T1000 (cell line): Measurements from ENCODE around the gene ITCH.
"Not testable (repeated sequence)": the region's sequence is repeated elsewhere in the genome, so short reads cannot be mapped to it uniquely, and the experiment has no call there.

Source experiments
- DNase-seq: peaks from one replicate; lab custom pipeline; 2025; ENCODE audit warnings: mixed read lengths; lab: John Stamatoyannopoulos, UW

The ITCH gene

DNA sequence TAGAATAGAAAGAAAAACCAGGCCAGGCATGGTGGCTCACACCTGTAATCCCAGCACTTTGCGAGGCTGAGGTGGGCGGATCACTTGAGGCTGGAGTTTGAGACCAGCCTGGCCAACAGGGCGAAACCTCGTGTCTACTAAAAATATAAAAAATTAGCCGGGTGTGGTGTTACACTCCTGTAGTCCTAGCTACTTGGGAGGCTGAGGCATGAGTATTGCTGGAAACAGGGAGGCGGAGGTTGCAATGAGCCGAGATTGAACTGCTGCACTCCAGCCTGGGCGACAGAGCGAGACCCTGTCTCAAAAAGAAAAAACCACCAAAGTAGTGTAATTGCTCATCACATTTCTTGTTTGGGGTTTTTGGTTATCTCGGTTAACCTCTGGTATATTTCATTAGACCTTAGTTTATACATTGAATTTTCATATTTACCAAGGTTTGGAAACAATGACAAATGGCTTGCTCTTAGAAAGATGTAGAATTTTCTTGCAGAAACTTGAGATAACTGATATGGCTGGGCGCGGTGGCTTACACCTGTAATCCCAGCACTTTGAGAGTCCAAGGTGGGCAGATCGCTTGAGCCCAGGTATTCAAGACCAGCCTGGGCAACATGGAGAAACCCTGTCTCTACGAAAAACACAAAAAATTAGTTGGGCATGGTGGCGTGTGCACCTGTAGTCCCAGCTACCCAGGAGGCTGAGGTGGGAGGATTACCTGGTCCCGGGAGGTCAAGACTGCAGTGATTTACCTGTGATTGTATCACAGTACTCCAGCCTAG, 14.2 kb downstream of the ITCH start:
- no peak for DNase-seq

DNA sequence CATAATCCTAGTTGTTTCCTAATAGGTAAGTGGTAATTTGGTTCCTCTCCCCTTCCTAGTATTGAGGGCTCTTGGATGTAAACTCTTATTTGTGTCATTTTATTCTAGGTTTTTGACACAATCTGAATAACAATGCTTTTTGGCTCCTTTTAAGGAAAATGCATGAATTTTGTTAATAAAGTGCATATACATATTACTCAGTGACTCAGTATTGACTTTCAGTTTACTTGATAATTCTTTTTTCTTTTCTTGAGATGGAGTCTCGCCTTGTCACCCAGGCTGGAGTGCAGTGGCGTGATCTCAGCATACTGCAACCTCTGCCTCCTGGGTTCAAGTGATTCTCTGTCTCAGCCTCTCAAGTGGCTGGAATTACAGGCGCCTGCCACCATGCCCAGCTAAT, 19.1 kb downstream of the ITCH start:
- DNase-seq = no peak

DNA sequence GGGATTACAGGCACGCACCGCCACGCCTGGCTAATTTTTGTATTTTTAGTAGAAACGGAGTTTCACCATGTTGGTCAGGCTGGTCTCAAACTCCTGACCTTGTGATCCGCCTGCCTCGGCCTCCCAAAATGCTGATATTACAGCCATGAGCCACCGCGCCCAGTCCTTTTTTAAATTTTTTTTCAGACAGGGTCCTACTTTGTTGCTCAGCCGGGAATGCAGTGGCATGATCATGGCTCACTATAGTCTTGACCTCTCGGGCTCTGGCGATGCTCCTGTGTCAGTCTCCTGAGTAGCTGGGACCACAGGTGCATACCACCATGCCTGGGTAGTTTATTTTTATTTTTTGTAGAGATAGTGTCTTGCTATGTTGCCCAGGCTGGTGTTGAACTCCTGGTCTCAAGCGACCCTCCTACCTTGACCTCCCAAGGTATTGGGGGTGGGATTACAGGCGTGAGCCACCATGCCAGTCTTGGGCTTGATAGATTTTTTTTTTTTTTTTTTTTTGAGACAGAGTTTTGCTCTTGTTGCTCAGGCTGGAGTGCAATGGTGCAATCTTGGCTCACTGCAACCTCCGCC, 19.9 kb downstream of the ITCH start:
- DNase-seq = not testable (repeated sequence)

DNA sequence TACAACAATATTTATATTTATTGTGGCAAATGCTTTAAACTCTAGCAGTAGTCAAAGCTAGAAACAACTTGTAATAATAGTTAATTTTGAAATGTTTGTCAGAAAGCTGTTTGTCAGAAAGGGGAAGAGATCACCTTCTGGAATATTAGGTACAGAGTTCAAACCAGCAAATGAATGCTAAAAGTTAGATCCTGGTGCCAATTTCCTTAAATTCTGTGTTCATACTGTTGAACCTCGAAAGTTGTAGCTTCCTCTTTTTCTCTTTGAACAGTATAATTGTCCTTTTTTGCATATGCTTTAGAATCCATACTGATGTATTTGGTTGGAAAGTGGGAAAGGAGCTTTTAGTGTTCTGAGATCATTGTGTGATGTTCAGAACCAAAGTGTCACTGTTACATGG, 22.4 kb downstream of the ITCH start:
- DNase-seq = no peak

DNA sequence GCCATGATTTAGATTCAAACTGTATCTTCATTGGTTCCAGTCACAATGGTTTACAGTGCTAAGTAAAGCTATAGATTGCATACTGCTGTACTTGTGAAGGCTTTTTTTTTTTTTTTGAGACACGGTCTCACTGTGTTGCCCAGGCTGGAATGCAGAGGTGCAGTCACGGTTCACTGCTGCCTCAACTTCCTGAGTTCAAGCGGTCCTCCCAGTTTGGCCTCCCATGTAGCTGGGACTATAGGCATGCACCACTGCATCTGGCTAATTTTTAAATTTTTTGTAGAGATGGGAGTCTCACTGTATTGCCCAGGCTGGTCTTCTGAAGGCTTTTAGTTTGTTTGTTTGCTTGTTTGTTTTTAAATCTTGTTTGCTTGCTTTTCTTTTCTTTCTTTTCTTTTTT, 24.9 kb downstream of the ITCH start:
- no peak for DNase-seq

DNA sequence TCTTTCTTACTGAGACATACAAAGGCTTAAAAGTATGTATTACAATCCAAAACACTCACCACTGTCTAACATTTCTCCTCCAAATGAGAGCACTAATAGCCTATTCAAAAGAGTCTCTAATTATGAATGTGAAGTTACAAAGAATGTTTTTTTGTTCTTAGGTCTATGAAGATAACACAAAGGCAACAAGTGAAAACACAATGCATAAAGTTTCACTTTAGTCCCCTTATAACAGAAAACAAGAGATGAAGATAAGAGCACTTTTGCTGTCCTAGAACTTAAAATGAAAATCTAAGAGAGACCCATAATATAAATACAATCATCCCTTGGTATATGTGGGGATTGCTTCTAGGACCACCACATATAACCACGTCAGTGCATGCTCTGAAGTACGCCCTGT, 25.6 kb downstream of the ITCH start:
- DNase-seq = no peak

DNA sequence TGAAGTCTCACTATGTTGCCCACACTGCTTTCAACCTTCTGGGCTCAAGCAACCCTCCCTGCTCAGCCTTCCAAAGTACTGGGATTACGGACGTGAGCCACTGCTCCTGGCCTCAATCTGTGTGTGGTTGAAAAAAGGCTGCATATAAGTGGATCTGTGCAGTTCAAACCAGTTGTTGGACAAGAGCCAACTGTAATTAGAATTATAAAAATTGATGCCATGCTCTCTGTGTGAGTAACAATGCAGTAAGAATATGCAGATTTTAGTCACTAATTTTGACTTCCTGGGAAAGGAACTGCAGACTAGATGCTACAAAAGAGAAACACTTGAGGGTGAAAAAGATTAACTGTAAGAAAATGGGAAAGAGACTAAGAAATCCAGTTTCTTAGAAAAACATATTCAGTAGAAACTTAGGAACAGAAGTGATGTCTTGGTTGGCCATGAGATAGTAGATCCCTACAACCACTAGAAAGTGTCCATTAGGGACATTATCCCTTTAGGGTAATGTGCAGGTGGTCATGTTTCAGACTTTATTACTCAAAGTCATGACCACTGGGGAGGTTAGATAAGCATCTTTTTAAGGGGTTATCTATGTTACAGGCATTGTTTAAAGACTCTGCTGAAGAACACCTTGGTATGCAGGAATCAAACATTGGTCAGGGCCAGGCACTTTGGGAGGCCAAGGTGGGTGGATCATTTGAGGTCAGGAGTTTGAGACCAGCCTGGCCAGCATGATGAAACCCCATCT, 26.3 kb downstream of the ITCH start:
- DNase-seq = no peak

DNA sequence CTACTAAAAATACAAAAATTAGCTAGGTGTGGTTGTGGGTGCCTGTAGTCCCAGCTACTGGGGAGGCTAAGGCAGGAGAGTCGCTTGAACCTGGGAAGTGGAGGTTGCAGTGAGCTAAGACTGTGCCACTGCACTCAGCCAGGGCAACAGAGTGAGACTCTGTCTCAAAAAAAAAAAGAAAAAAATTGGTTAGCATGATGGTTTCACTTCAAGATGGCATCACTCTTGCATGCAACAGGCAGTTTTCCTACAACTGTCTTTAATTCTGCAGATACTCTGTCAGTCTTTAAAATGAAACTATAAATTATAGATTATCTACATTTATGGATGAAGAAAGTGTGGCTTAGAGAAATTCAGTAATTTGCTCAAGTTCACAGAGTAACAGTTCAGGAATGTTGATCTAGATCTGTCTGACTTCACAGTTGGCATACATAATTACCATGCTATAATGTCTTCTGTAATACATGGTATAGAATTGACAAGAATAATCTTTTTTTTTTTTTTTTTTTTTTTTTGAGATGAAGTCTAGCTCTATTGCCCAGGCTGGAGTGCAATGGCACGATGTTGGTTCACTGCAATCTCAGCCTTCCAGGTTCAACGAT, 27.0 kb downstream of the ITCH start:
- DNase-seq = no peak

DNA sequence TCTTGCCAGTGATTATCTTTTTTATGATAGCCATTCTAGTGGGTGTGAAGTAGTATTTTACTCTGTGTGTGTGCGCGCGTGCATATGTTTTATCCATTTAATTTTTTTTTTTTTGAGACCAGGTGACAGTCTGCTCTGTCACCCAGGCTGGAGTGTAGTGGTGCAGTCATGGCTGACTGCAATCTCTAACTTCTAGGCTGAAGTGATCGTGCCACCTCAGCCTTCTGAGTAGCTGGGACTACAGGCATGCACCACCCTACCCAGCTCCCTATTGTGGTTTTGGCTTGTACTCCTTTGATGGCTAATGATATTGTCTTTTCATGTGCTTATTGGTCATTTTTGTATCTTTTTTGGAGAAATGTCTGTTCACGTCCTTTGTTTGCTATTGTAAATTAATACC, 33.3 kb downstream of the ITCH start:
- DNase-seq = no peak

DNA sequence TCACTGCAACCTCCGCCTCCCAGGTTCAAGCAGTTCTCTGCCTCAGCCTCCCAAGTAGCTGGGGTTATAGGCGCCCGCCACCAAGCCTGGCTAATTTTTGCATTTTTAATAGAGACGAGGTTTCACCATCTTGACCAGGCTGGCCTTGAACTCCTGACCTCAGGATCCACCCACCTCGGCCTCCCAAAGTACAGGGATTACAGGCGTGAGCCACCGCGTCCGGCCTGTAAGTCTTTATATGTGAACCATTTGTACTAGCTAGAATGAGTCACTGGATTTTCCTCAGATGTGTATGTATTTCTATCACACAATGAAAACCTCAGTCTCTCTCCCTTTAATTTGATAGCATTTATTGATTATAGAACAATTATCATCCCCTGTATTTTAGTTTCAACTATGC, 34.0 kb downstream of the ITCH start:
- no peak for DNase-seq

DNA sequence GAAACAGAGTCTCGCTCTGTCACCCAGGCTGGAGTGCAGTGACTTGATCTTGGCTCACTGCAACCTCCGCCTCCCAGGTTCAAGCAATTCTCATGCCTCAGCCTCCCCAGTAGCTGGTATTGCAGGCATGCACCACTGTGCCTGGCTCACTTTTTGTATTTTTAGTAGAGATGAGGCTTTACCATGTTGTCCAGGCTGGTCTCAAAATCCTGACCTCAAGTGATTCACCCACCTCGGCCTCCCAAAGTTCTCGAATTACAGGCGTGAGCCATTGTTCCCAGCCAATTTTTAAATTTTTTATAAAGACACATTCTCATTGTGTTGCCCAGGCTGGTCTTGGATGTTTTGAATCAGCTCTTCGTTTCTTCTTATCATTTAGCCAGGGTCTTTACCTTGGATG, 37.7 kb downstream of the ITCH start:
- DNase-seq = peak; percentile 2

DNA sequence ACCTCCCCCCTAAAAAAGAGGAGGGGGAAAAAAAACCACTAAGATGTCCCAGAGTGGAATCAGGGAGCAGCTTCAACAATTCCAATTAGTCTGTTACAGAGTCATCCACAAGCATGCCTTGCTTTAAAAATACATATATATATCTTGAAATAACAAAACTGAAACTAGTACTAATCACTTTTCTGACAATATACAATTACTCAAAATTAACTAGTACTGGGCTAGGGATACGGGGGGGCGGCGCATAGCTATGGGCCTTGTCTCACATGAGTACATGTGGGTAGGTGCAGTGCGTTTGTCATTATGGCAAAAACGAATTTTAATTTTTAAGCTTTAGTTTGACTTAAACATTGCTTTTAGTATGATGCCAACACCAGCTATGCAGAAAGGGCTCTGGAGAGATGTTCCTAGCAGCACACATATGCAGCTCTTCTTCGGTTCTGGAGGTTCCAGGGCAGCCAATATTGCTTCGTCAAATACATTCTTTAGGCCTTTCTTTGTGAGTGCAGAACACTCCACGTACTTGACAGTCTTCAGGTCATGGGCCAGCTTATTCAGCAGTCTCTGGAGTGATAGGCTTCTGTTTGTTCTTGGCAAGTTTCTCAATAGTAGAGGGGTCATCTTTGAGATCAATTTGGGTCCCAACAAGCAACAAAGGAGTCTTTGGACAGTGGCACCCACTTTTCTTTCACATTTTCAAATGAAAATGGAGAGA, 38.8 kb downstream of the ITCH start:
- DNase-seq = no peak

DNA sequence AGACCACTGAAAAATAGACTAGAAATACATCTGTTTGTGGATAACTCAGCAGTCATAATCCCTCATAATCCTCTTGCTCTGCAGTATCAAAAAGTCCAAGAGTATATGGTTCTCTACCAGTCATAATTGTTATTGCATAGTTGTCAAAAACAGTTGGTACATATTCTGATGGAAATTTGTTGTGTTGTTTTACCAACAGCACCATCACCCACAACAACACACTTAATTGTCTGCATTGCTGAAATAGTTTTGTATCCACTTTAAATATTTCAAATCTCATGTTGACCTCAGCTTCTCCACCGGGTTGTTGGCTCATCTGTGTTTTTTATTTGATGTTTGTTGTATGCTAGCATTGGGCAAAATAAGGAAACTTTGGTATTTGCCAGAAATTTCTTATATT, 39.4 kb downstream of the ITCH start:
- DNase-seq = no peak

DNA sequence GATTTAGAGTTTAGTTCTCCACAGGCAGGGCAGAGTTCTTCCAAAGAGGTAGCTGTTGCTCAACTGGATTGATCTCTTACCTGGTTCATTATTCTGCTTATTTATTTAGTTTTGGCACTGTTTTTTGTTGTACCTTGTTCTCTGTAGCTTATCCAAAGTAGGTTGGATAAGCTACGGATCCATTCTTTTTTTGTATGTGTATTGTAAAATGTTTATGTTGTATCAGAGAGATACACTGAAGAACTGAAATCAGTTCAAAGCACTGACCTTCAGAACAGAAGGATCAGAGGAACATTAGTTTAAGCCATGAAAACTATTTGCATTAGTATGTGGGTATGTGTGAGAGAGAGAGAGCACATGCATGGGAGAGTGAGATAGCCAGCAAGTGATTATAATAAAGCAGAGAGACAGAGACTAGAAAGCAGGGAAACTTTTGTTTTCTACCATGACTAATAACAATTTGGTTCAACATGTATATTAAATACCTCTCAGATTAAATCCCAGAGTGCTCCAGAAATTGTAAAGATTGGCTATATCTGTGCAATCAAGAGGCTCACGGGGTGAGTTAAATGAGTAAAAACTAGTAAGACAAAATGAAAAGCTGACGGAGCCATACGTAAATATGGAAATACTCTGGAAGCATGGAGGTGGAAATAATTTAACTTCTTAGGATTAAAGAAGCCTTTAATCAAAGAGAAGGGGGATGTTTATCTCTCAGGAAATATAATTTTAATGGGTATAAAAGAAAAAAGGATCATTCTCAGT, 40.2 kb downstream of the ITCH start:
- DNase-seq = no peak

DNA sequence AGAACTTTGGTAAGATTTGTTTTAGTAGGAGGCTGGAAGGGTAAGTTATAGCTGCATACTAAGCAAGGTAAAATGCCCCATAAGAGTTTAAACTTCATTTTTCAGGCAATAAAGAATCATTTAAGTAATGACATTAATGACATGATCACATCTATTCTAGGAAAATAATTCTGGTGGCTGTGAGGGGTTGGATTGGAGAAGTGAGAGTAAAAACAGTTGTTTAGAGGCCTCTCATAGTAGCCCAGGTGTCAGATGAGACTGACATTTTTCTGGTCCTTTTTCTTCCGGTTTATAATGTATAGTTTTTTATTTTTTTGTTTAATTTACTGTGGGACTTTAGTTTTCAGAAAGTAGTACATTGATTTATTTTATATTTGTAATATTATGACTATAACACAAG, 40.8 kb downstream of the ITCH start:
- no peak for DNase-seq

DNA sequence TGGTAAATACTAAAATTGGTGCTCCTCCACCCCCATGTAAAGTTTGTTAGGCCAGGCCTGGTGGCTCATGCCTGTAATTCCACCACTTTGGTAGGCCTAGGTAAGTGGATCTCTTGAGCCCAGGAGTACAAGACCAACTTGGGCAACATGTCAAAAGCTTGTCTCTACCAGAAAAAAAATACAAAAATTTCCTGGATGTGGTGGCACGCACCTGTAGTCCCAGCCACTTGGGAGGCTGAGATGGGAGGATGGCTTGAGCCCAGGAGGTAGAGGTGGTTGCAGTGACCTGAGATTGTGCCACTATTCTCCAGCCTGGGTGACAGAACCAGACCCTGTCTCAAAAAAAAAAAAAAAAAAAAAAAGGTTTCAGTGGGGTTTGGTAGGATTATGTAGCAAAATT, 41.7 kb downstream of the ITCH start:
- DNase-seq = no peak

DNA sequence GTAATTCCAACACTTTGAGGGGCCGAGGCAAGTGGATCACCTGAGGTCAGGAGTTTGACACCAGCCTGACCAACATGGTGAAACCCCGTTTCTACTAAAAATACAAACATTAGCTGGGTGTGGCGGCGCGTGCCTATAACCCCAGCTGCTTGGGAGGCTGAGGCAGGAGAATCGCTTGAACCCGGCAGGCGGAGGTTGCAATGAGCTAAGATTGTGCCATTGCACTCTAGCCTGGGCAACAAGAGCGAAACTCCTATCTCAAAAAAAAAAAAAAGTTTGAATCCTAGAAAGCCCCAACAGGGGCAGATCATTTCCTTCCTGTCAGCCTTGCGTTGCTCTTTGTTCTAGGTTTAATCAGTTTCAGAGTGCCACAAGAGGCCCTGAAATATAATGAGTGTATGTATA, 42.2 kb downstream of the ITCH start:
- not testable (repeated sequence) for DNase-seq

DNA sequence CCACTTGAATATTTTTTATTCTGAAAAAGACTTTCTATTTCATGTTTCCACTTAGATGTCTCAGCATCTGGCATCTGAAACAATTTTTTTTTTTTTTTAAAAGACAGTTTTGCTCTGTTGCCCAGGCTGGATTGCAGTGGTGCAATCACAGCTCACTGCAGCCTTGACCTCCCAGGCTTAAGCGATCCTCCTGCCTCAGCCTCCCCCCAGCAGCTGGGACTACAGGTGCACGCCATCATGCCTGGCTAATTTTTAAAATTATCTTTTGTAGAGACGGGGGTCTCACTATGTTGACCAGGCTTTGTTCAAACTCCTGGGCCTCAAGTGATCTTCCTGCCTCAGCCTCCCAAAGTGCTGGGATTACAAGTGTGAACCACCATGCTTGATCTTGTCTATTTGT, 42.9 kb downstream of the ITCH start:
- not testable (repeated sequence) for DNase-seq

DNA sequence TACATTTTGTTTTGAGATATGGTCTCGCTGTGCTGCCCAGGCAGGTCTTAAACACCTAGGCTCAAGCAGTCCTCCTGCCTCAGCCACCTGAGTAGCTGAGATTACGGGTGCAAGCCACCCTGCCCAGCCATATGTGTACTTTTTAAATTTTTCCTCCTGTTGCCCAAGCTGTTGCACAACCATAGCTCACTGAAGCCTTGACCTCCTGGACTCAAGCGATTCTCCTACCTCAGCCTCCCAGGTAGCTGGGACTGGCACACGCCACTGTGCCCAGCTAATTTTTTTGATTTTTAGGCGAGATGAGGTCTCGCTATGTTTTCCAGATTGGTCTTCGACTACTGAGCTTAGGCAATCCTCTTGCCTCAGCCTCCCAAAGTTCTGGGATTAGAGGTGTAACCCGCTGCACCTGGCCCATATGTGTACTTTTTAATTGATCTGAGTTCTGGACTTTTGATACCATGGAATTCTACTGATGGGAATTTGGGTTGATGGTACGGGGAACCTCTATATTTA, 44.9 kb downstream of the ITCH start:
- DNase-seq = no peak

DNA sequence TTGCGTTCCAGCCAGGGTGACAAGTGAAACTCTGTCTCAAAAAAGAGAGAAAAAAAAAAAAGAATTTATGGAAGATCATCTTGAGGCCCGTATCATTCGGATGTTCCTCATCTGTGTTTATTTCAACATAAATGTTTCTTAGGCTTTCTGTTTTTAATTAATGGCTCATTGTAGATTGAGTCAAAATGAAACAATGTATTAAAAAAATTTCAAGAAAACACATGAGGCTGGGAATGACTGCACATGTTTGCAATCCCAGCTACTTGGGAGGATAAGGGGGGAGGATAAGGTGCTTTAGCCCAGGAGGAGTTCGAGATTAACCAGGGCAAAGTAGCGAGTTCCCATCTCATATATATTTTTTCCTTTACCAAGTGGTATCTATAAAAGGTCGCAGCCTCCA, 47.3 kb downstream of the ITCH start:
- no peak for DNase-seq

DNA sequence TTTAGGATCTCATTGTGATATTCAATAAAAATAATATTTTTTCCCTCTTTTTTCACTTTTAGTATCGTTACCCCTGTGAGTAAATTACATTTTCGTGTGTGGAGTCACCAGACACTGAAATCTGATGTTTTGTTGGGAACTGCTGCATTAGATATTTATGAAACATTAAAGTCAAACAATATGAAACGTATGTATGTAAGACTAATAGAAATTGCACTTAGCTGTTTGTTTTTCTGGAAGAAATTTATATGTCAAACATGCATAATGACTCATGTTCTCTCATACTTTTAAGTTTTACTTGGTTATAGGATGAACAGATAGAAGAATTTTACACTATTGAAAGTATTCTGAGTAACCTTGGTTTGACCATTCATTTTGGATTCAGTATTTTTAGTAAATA, 49.4 kb downstream of the ITCH start:
- no peak for DNase-seq
